DMS153 treated with DMSO at 0.1 percent for 48 hours (cell line): ENCODE data around the gene AHCYL2.
"Not testable (repeated sequence)": the region's sequence is repeated elsewhere in the genome, so short reads cannot be mapped to it uniquely, and the experiment has no call there.

Experiments used
- DNase-seq: peaks from one replicate; lab custom pipeline; 2025; ENCODE audit not compliant: unreplicated experiment; lab: John Stamatoyannopoulos, UW

Gene AHCYL2

DNA sequence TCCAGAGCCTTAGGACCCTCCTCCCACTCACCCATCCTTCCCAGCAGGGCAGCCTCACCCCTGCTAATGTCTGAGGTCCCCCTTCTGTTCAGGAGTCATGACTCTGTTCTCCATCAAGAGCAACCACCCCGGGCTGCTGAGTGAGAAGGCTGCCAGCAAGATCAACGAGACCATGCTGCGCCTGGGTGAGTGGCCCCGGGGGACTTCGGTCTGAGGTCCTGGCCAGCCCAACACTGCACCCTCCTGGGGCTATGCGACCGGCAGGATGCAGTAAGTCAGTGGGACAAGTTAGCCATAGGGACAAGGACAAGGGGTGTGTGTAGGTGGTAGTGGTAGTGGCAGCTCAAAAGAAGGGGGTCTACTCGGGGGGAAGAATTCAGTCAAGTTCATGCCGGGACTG lies 16.2 kb upstream of the AHCYL2 start:
- no peak for DNase-seq

DNA sequence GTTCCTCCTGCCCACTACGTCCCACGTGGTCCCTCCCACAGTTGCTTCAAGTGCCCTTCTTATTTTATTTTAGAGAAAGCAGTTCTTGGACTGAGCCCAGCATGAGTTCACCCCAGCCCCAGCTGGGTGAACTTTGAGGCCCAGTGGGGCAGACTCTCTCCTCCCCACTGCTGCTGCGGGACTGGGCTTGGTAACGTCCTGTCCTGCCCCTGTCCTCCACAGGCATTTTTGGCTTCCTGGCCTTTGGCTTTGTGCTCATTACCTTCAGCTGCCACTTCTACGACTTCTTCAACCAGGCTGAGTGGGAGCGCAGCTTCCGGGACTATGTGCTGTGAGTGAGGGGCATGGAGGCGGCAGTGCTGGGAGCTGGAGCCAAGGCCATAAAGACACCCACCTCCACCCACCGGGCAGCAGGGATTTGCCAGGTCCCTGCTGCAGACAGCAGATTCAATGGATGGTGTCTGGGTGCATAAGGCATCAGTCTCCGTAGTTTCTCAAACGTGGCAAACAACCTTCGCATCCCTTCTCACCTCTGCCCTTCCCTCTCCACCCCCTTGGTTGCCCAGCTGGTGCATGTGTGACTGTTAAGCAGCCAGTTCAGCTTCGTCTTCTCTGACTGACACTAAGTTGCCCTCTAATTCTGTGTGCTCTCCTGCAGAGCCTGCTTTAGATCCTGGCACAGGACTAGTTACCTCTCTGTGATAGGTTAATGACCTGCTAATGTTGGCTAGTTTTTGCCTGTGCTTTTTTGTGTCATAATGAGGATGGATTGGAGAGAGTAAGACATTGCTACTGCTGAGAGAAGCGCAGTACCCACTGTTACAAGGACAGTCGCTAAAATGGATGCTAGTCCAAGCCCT lies 15.5 kb upstream of the AHCYL2 start:
- no peak for DNase-seq

DNA sequence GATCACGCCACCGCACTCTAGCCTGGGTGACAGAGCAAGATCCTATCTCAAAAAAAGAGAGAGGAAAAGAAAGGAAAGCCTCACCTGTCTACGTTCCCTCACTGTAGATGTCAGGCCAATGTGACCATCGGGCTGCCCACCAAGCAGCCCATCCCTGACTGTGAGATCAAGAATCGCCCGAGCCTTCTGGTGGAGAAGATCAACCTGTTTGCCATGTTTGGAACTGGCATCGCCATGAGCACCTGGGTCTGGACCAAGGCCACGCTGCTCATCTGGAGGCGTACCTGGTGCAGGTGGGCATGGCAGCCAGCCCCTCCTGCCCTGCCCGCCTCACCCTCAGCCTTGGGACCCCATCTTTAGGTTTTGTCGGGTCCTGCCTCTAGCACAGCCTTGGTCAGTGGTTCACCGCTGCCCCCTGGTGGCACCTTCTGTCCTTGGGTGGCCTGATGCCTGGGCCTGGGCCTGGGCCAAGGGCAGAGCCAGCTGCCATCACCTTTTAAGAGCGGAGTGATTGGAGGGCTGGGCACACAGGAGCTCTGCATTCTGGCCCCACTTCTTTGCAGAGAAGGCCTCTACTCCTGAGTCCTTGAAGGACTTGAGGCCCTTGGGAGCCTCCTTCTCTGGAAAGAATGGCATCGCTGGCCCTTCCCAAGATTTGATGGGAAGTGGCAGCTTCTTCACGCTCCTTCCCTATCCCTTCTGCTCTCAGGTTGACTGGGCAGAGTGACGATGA lies 14.4 kb upstream of the AHCYL2 start:
- peak; percentile 20 for DNase-seq

DNA sequence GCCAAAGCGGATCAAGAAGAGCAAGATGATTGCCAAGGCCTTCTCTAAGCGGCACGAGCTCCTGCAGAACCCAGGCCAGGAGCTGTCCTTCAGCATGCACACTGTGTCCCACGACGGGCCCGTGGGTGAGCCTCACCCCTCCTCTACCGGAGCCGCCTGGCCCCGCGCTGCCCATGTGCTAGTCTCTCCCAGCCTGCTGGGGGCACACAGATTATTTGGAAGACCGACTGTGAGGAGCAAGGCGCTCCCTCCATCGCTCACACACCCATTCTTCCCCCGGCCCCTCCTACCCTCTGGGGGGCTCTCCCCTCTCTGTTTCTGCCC lies 13.9 kb upstream of the AHCYL2 start:
- DNase-seq = no peak

DNA sequence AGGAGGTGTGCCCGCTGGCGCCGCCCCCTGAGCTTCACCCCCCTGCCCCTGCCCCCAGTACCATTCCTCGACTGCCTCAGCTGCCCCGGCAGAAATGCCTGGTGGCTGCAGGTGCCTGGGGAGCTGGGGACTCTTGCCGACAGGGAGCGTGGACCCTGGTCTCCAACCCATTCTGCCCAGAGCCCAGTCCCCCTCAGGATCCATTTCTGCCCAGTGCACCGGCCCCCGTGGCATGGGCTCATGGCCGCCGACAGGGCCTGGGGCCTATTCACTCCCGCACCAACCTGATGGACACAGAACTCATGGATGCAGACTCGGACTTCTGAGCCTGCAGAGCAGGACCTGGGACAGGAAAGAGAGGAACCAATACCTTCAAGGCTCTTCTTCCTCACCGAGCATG lies 12.7 kb upstream of the AHCYL2 start:
- DNase-seq = no peak

DNA sequence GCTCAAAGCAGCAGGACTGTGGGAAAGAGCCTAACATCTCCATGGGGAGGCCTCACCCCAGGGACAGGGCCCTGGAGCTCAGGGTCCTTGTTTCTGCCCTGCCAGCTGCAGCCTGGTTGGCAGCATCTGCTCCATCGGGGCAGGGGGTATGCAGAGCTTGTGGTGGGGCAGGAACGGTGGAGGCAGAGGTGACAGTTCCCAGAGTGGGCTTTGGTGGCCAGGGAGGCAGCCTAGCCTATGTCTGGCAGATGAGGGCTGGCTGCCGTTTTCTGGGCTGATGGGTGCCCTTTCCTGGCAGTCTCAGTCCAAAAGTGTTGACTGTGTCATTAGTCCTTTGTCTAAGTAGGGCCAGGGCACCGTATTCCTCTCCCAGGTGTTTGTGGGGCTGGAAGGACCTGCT lies 12.2 kb upstream of the AHCYL2 start:
- no peak for DNase-seq

DNA sequence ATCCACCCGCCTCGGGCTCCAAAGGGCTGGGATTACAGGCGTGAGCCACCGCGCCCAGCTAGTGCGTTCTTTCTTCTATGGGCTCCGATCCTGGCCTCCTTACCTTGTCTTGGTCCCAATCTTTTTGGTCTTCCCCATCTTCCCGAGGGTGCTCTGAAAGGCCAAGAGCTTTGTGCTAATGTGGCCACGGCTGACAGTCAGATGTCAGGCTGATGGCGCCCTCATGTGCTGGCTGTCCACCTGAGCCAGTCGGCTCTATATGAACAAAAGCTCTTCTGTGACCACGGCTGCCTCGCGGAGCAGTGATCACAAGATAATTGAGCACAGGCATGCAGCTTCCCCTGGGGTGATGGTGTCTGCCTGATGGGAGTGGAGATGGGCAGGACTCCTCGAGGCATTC lies 11.0 kb upstream of the AHCYL2 start:
- no peak for DNase-seq

DNA sequence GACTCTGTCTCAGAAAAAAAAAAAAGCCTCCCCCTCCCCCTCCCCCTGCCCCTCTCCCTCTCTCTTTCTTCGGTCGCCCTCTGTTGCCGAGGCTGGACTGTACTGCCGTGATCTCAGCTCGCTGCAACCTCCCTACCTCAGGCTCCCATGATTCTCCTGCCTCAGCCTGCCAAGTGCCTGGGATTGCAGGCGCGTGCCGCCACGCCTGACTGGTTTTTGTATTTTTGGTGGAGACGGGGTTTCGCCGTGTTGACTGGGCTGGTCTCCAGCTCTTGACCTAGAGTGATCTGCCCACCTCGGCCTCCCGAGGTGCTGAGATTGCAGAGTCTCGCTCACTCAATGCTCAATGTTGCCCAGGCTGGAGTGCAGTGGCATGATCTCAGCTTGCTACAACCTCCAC lies 9.1 kb upstream of the AHCYL2 start:
- DNase-seq = not testable (repeated sequence)

DNA sequence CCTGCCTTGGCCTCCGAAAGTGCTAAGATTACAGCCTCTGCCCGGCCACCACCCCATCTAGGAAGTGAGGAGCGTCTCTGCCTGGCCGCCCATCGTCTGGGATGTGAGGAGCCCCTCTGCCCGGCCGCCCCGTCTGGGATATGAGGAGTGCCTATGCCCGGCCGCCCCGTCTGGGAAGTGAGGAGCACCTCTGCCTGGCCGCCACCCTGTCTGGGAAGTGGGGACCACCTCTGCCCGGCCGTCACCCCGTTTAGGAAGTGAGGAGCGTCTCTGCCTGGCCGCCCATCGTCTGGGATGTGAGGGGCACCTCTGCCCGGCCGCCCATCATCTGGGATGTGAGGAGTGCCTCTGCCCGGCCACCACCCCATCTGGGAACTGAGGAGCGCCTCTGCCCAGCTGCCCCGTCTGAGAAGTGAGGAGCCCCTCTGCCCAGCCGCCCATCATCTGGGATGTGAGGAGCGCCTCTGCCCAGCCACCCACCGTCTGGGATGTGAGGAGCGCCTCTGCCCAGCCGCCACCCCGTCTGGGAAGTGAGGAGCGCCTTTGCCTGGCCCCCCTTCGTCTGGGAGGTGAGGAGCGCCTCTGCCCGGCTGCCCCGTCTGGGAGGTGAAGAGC lies 8.6 kb upstream of the AHCYL2 start:
- not testable (repeated sequence) for DNase-seq

DNA sequence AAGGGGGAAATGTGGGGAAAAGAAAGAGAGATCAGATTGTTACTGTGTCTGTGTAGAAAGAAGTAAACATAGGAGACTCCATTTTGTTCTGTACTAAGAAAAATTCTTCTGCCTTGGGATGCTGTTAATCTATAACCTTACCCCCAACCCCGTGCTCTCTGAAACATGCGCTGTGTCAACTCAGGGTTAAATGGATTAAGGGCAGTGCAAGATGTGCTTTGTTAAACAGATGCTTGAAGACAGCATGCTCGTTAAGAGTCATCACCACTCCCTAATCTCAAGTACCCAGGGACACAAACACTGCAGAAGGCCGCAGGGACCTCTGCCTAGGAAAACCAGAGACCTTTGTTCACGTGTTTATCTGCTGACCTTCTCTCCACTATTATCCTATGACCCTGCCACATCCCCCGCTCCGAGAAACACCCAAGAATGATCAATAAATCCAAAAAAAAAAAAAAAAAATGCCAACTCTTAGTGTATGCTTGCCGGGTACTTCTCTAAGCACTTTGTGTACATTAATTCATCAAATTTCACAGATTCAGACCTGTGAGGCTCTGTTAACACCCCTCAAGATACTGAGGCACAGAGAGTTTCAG lies 7.9 kb upstream of the AHCYL2 start:
- DNase-seq = not testable (repeated sequence)

DNA sequence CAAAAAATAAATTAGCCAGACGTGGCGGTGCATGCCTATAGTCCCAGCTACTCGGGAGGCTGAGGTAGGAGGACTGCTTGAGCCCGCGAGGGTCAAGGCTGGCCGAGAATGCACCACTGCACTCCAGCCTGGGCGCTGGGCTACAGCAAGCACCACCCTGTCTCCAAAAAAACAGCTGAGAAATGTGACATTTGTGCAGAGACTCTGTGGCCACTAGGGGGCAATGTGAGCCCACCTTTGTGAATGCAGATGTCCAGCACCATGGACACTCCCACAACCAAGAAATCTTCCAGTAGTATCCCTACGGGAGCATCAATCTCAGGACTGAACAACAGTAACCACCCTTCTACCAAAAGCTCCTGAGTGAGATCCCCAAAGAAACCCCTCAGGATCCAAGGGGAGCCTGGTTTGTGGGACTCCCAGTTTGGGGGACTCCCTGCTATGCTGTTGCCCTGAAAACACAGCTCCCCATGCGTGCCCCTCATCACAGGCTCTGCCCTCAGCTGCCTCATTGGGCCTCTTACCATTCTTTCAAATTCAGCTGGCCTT lies 6.2 kb upstream of the AHCYL2 start:
- peak; percentile 57 for DNase-seq

DNA sequence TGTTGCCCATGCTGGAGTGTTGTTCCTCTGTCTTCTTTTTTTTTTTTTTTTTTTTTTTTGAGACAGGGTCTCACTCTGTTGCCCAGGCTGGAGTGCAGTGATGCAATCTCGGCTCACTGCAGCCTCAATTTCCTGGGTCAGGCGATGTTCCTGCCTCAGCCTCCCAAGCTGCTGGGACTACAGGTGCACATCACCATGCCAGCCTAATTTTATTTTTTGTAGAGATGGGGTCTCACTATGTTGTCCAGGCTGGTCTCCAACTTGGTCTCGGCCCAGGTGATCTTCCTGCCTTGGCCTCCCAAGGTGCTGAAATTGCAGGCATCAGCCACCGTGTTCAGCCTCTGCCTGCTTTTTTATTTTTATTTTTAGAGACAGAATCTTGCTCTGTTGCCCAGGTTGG lies 5.7 kb upstream of the AHCYL2 start:
- not testable (repeated sequence) for DNase-seq

DNA sequence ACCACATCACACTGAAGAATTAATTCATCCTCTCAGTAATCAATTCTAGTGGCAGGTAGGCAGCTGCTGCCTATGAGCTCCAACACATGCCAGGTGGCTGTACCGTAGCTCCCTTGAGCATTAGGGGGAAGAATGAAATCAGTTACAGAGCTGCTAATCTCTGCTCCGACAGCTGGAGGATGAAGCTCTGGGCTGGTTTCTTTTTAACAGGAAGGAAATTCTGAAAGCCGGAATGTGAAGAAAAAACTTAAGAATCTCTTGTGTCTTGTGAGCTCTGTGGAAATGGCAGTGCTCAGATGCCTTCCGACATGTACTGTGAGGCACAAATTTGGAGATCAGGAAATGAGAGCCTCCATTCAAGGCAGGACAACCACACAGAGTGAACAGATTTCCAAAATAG lies 2.8 kb upstream of the AHCYL2 start:
- DNase-seq = no peak

DNA sequence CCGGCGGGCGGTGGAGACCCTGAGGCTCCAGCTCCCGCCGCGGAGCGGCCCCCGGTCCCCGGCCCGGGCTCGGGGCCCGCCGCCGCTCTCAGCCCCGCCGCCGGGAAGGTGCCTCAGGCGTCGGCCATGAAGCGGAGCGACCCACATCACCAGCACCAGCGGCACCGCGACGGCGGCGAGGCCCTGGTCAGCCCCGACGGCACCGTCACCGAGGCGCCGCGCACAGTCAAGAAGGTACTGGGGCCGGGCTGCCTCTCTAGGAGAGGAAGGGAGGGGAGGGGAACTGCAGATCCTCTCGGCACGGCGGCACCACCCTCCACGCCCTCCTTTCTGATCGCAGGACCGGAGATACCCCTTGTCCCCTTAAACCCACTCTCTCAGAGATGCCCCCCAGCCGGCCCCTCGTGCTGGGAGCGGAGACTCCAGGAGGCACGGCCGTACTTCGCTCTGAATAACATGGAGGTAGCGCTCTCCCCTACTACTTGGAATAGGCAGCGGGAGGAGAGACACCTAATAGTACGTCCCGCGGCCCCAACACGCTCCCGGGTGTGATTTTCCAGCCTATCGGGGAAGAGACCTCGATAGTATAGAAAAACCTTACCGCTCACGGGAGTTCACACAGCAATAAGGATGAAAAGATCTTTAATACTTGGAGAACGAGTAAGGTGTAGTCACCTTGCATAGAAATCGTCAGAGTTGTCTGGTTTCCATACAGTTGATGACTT lies 538 bp downstream of the AHCYL2 start:
- peak; percentile 45 for DNase-seq

DNA sequence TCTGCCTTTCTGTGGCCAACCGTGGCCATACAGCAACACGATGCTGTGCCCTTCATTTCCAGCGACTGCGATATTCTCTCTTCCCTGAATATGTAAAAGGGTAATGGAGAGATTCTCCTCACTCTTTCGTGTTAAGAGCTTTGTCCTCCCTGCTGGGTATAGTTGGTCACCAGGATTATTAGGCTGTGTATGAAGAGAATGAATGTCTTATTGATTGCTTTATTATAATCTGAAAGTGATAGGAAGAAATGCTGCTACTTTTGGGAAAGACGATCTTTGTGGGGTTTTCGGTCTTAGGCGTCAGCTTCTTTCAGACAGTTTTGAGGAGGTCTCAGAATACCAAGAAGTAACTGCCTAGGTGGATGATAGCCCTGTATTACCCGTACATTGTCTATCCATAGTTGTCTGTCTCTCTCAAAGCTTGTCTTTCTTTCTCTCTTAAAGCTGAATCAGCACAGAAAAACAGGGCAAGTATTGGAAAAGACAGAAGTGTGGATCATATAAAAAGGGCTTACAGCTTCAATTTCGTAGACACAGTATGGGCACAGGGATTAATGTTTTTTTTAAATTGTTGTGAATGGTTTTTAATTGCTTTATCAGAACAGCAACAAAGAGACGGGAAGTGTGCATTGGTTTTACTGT lies 1.2 kb downstream of the AHCYL2 start:
- DNase-seq = peak; percentile 43

DNA sequence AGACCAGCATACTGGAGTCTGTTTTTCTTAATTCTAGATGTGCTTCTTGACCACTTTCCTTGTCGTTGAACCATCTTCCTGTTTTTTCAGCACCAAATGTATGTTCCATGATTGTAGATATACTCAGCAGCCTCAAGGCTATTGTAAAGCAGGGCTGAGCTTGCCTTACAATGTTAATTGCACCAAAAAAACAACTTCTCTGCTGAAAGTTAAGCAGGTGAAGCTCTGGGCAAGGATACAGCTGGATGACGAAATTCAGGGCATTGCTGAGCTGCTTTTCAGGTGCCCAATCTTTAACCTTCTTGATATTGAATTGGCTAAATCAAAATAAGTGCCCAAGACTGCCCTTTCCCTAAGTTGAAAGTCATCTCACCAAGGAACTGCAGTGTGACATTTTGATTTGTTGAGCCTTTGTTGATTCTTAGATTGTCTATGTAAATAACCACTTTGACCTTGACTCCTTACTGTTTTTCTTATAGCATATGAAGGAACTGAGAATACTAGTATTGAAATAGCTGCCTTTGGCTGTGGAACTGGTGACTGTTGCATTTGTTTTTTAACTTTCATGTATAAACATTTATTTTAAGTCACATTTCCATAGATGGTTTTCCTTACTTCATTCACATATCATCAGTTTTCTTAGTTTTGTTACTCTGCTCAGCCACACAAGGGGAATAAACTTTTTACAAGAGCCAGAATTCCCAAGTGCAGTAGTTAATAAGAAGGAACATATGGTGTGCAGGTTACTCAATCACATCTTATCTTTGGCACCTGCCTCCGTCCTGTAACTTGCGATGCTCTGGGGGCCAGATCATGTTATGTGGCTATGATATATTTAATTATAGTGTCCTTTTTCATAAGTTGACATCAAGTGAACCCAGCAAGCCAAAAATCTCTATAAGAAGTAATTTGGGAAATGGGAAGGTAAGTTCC lies 3.1 kb downstream of the AHCYL2 start:
- DNase-seq = no peak

DNA sequence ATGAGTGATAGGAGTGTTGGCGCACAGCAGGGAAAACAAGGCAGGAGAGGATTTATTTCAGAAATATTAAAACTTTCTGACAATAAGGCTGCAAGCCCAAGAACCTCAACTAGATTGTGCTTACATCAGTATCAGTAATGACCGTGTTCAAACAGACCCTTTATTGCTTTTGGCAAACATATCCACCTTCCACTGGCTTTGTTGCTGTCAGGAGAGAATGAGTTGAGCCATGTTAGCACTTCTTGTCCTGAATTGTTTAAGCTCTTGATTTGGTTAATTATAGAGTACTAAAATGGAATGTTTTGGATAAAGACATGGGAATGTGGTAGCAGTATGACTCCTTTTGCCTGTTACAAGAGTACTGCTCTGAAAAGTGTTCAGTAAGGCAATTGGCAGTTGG lies 3.8 kb downstream of the AHCYL2 start:
- no peak for DNase-seq

DNA sequence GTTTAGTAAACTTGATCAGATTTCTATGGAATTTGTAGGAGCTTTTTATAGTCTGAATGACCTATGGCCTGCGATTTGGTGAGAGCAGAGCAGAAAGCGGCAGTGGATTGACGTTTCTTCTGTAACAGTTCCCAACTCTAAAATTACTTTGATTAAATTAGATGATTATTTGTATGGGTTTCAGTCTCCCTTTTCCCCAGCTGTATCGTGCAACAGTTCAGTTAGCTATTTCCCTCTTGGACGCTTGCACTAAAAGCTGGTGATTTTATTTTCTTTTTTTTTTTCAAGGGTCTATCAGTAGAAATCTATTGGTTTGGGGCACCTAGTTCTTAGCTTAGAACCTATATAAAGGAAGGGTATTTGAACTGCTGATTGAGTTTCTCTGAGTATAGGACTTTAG lies 6.8 kb downstream of the AHCYL2 start:
- no peak for DNase-seq

DNA sequence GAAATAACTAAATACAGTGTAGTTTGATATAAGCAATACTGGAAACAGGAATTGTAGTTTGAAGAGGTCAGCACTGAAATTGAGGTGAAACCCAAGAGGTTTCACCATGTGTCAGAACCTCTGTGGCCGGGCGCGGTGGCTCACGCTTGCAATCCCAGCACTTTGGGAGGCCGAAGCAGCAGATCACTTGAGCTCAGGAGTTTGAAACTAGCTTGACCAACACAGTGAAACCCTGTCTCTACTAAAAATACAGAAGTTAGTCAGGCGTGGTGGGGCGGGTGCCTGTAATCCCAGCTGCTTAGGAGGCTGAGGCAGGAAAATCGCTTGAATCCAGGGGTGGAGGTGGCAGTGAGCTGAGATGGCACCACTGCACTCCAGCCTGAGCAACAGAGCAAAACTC lies 13.7 kb downstream of the AHCYL2 start:
- DNase-seq = no peak
